CD4-positive, alpha-beta T cell treated with Interleukin-4 for 1 hour (primary cell): ENCODE measurements around the gene ELP5.

Source experiments
- DNase-seq, 2 donors: peaks; one replicate each; pipeline ENCODE4 v3.0.0-alpha.2; 2020 to 2022

Gene ELP5

GRCh38 chr17:7258731-7259554 is 6.9 kb downstream of the ELP5 start:
- DNase-seq = no peak

- no peak for DNase-seq
Observed at GRCh38 chr17:7259555-7259889, 7.5 kb downstream of the ELP5 start.

- DNase-seq = no peak
Observed at GRCh38 chr17:7260151-7260550, 8.1 kb downstream of the ELP5 start.

GRCh38 chr17:7260651-7261378 is 8.8 kb downstream of the ELP5 start:
- peak in 1 of 2 donors; percentile 42 for DNase-seq

- DNase-seq = peak in 1 of 2 donors; percentile 35
Observed at GRCh38 chr17:7261379-7262191, 9.6 kb downstream of the ELP5 start.

GRCh38 chr17:7262192-7262934 is 10.3 kb downstream of the ELP5 start, which contains the start of gene CLDN7:
Gene CLDN7 (minus strand): TSS chr17:7262478. CDS start chr17:7262043, 435 bp downstream.
- no peak for DNase-seq

GRCh38 chr17:7262935-7263800 is 11.2 kb downstream of the ELP5 start:
- DNase-seq = no peak

GRCh38 chr17:7263801-7264078 is 11.7 kb downstream of the ELP5 start:
- no peak for DNase-seq

GRCh38 chr17:7266784-7267183 is 14.8 kb downstream of the ELP5 start:
- DNase-seq = no peak

GRCh38 chr17:7279448-7279847 is 27.4 kb downstream of the ELP5 start:
- no peak for DNase-seq

GRCh38 chr17:7280519-7281073 is 28.6 kb downstream of the ELP5 start:
- peak; percentile 84 to 89 for DNase-seq

- peak; percentile 89 to 90 for DNase-seq
Observed at GRCh38 chr17:7281074-7281952, 29.3 kb downstream of the ELP5 start, which contains the start of gene SLC2A4. Gene SLC2A4 (plus strand): TSS chr17:7281718. CDS start chr17:7281935, 217 bp downstream.

GRCh38 chr17:7281953-7282751 is 30.1 kb downstream of the ELP5 start:
- DNase-seq = no peak

GRCh38 chr17:7282752-7283321 is 30.8 kb downstream of the ELP5 start:
- no peak for DNase-seq

GRCh38 chr17:7283471-7284216 is 31.6 kb downstream of the ELP5 start:
- no peak for DNase-seq

GRCh38 chr17:7284911-7285310 is 32.9 kb downstream of the ELP5 start:
- no peak for DNase-seq

GRCh38 chr17:7285679-7286078 is 33.7 kb downstream of the ELP5 start:
- DNase-seq = no peak
